T-helper 2 cell treated with Interferon-gamma antibody and Interleukin-4, amounts not matched to agents 5 μg/mL and 100 μg/mL, for 36 hours (primary cell): ENCODE measurements around the gene PBXIP1.
"Not testable (repeated sequence)": the region's sequence is repeated elsewhere in the genome, so short reads cannot be mapped to it uniquely, and the experiment has no call there.

ENCODE experiments used
- DNase-seq: peaks from one replicate; pipeline ENCODE4 v3.0.0; 2021; ENCODE audit warnings: low spot score
- H3K27ac Mint-ChIP-seq: one replicate; pipeline ENCODE4 v1.8.0; 2021; ENCODE audit warnings: mild to moderate bottlenecking, mixed read lengths
- H3K27me3 Mint-ChIP-seq: one replicate; pipeline ENCODE4 v1.8.0; 2021; ENCODE audit warnings: low read depth, mixed read lengths
- H3K36me3 Mint-ChIP-seq: one replicate; pipeline ENCODE4 v1.8.0; 2021; ENCODE audit warnings: low read depth, mixed read lengths
- H3K4me1 Mint-ChIP-seq: one replicate; pipeline ENCODE4 v1.8.0; 2021; ENCODE audit warnings: low read depth, mixed read lengths
- H3K4me3 Mint-ChIP-seq: one replicate; pipeline ENCODE4 v1.8.0; 2022; ENCODE audit warnings: mild to moderate bottlenecking, moderate library complexity, mixed read lengths
- H3K9me3 Mint-ChIP-seq: one replicate; pipeline ENCODE4 v1.8.0; 2021; ENCODE audit warnings: mixed read lengths

Gene PBXIP1

GRCh38 chr1:154986736-154987135 lies 30.8 kb upstream of the PBXIP1 start:
- H3K36me3 Mint-ChIP-seq = peaks cover 22% of the 10 kb centered on the region
- DNase-seq, H3K27ac Mint-ChIP-seq, H3K9me3 Mint-ChIP-seq, H3K4me1 Mint-ChIP-seq, H3K27me3 Mint-ChIP-seq, H3K4me3 Mint-ChIP-seq: not testable (repeated sequence)

GRCh38 chr1:154983776-154984466 lies 28.0 kb upstream of the PBXIP1 start:
- Mint-ChIP-seq H3K4me1 (peaks cover 11% of the 10 kb centered on the region), H3K4me3 (no peak overlapping the region), H3K27ac (no peak overlapping the region), H3K9me3 (no peaks in the 10 kb centered on the region), H3K27me3 (no peaks in the 10 kb centered on the region), H3K36me3 (peaks cover 26% of the 10 kb centered on the region)
- DNase-seq = no peak

GRCh38 chr1:154982897-154983648 lies 27.2 kb upstream of the PBXIP1 start, which contains the start of gene FLAD1:
Gene FLAD1 (plus strand): TSS chr1:154983344. CDS start chr1:154983695, 351 bp downstream.
- peak; percentile 97 for DNase-seq
- H3K27ac Mint-ChIP-seq = no peak within 1 kb of the TSS
- H3K4me1 Mint-ChIP-seq = peaks cover 11% of the 10 kb centered on the region
- no peak within 1 kb of the TSS for H3K4me3 Mint-ChIP-seq
- H3K36me3 Mint-ChIP-seq = peaks cover 22% of the 10 kb centered on the region
- no peaks in the 10 kb centered on the region for H3K9me3 Mint-ChIP-seq
- no peaks in the 10 kb centered on the region for H3K27me3 Mint-ChIP-seq

- Mint-ChIP-seq H3K27me3 (no peaks in the 10 kb centered on the region), H3K4me1 (peaks cover 15% of the 10 kb centered on the region), H3K4me3 (no peak overlapping the region), H3K27ac (no peak overlapping the region), H3K9me3 (no peaks in the 10 kb centered on the region), H3K36me3 (peaks cover 23% of the 10 kb centered on the region)
- DNase-seq = no peak
Observed at GRCh38 chr1:154982341-154982740, 26.4 kb upstream of the PBXIP1 start.

- Mint-ChIP-seq H3K27me3 (no peaks in the 10 kb centered on the region), H3K4me1 (peaks cover 16% of the 10 kb centered on the region), H3K4me3 (no peak overlapping the region), H3K36me3 (peaks cover 17% of the 10 kb centered on the region), H3K27ac (no peak overlapping the region), H3K9me3 (no peaks in the 10 kb centered on the region)
- no peak for DNase-seq
Observed at GRCh38 chr1:154978360-154978759, 22.5 kb upstream of the PBXIP1 start.

- not testable (repeated sequence) for H3K9me3 Mint-ChIP-seq, DNase-seq, H3K27me3 Mint-ChIP-seq
- Mint-ChIP-seq H3K4me1 (peaks cover 19% of the 10 kb centered on the region), H3K27ac (peak overlapping the region; percentile 12), H3K4me3 (peak overlapping the region; percentile 12), H3K36me3 (peaks cover 17% of the 10 kb centered on the region)
Observed at GRCh38 chr1:154977762-154978161, 21.9 kb upstream of the PBXIP1 start.

GRCh38 chr1:154975409-154976059 lies 19.6 kb upstream of the PBXIP1 start:
- peak; percentile 77 for DNase-seq
- Mint-ChIP-seq H3K4me1 (peaks cover 34% of the 10 kb centered on the region), H3K4me3 (no peak overlapping the region)

GRCh38 chr1:154974808-154975408 lies 19.0 kb upstream of the PBXIP1 start:
- no peaks in the 10 kb centered on the region for H3K27me3 Mint-ChIP-seq
- DNase-seq = peak; percentile 97
- H3K36me3 Mint-ChIP-seq = peaks cover 19% of the 10 kb centered on the region
- H3K4me1 Mint-ChIP-seq = peaks cover 34% of the 10 kb centered on the region
- H3K9me3 Mint-ChIP-seq = no peaks in the 10 kb centered on the region
- no peak overlapping the region for H3K27ac Mint-ChIP-seq
- H3K4me3 Mint-ChIP-seq = no peak overlapping the region

More at GRCh38 chr1:154975409-154976059, 19.6 kb upstream of the PBXIP1 start:
- no peaks in the 10 kb centered on the region for H3K27me3 Mint-ChIP-seq
- H3K9me3 Mint-ChIP-seq = no peaks in the 10 kb centered on the region
- H3K36me3 Mint-ChIP-seq = peaks cover 19% of the 10 kb centered on the region
- no peak overlapping the region for H3K27ac Mint-ChIP-seq

- H3K36me3 Mint-ChIP-seq = peaks cover 20% of the 10 kb centered on the region
- no peaks in the 10 kb centered on the region for H3K27me3 Mint-ChIP-seq
- H3K4me1 Mint-ChIP-seq = peaks cover 36% of the 10 kb centered on the region
- no peaks in the 10 kb centered on the region for H3K9me3 Mint-ChIP-seq
- H3K27ac Mint-ChIP-seq = no peak within 1 kb of the TSS
- no peak within 1 kb of the TSS for H3K4me3 Mint-ChIP-seq
- peak; percentile 96 for DNase-seq
Observed at GRCh38 chr1:154974102-154974807, 18.4 kb upstream of the PBXIP1 start, which contains the start of gene CKS1B. Gene CKS1B (plus strand): TSS chr1:154974681. CDS start chr1:154974746, 65 bp downstream.

GRCh38 chr1:154973344-154974101 lies 17.6 kb upstream of the PBXIP1 start:
- DNase-seq = peak; percentile 92
- no peak overlapping the region for H3K4me3 Mint-ChIP-seq
- no peak overlapping the region for H3K27ac Mint-ChIP-seq
- H3K36me3 Mint-ChIP-seq = peaks cover 24% of the 10 kb centered on the region
- no peaks in the 10 kb centered on the region for H3K9me3 Mint-ChIP-seq
- H3K27me3 Mint-ChIP-seq = no peaks in the 10 kb centered on the region
- H3K4me1 Mint-ChIP-seq = peaks cover 34% of the 10 kb centered on the region

GRCh38 chr1:154972517-154973343 lies 16.8 kb upstream of the PBXIP1 start:
- no peaks in the 10 kb centered on the region for H3K27me3 Mint-ChIP-seq
- peaks cover 38% of the 10 kb centered on the region for H3K4me1 Mint-ChIP-seq
- no peaks in the 10 kb centered on the region for H3K9me3 Mint-ChIP-seq
- peaks cover 26% of the 10 kb centered on the region for H3K36me3 Mint-ChIP-seq
- H3K27ac Mint-ChIP-seq = peak overlapping the region; percentile 78
- H3K4me3 Mint-ChIP-seq = no peak overlapping the region
- no peak for DNase-seq

GRCh38 chr1:154972213-154972516 lies 16.3 kb upstream of the PBXIP1 start:
- peak overlapping the region; percentile 78 for H3K27ac Mint-ChIP-seq
- H3K4me3 Mint-ChIP-seq = no peak overlapping the region
- H3K4me1 Mint-ChIP-seq = peaks cover 34% of the 10 kb centered on the region

More at GRCh38 chr1:154972213-154972516, 16.3 kb upstream of the PBXIP1 start:
- no peak for DNase-seq
- H3K9me3 Mint-ChIP-seq = no peaks in the 10 kb centered on the region
- H3K27me3 Mint-ChIP-seq = no peaks in the 10 kb centered on the region
- H3K36me3 Mint-ChIP-seq = peaks cover 28% of the 10 kb centered on the region
